ENCODE results near the gene ACAD8. TPM values are rescaled to one million over a fixed set of nuclear protein-coding genes. Genes with fewer than 3 reads are reported as not detected.

ACAD8 gene
- total and polyA plus RNA-seq, 10 donors, result 15.7 to 37.5 (median 27.2) TPM

DNA sequence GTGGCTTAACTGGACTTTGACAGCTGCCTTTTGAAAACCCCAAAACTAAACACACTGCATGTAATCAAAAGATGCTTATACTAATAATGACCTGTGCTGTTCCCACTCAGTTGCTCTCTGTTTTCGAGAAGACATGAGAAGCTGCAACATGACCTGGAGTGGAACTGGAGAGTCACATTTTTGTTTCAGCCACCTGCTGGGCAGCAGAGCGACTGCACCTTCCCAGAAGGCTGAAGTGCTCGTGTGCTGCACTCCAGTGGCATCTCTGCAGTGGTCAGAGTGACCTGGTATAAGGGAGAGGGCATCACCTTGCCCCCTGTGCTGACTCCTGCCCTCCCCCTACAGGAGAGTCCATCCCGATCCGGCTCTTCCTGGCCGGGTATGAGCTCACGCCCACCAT is 8.8 kb upstream of the ACAD8 start:
- intact Hi-C loops (cut with DNase I; ENCODE audit: low total_unique reads), result no loop called here
- WGBS, 5 donors, result 68 to 76% (median 70%) methylated on average over 7 of the region's 7 CpGs
- Histone ChIP-seq H3K4me3 (no peak overlapping the region), H3K27ac (no peak overlapping the region), H3K9me3 (no peaks in the 10 kb centered on the region), H3K27me3 (replicated peaks in 1 of 7) (no peaks in the 10 kb centered on the region), H3K4me1 (peaks cover 0 to 6% (median 0%) of the 10 kb centered on the region in 6 donors), H3K36me3 (peaks cover 2 to 100% (median 81%) of the 10 kb centered on the region in 6 donors)
- DNase-seq, result no peak
- TF ChIP-seq POLR2A (IDR thresholded peaks at IDR 0.05), result no peak
- TF ChIP-seq, protein P1, sequence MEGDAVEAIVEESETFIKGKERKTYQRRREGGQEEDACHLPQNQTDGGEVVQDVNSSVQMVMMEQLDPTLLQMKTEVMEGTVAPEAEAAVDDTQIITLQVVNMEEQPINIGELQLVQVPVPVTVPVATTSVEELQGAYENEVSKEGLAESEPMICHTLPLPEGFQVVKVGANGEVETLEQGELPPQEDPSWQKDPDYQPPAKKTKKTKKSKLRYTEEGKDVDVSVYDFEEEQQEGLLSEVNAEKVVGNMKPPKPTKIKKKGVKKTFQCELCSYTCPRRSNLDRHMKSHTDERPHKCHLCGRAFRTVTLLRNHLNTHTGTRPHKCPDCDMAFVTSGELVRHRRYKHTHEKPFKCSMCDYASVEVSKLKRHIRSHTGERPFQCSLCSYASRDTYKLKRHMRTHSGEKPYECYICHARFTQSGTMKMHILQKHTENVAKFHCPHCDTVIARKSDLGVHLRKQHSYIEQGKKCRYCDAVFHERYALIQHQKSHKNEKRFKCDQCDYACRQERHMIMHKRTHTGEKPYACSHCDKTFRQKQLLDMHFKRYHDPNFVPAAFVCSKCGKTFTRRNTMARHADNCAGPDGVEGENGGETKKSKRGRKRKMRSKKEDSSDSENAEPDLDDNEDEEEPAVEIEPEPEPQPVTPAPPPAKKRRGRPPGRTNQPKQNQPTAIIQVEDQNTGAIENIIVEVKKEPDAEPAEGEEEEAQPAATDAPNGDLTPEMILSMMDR (IDR thresholded peaks at IDR 0.05 in 8 of 11, conservative IDR thresholded peaks at IDR 0.05 in 3 of 11), result peak in 10 of 11 experiments; percentile 22 to 70 (median 43)

DNA sequence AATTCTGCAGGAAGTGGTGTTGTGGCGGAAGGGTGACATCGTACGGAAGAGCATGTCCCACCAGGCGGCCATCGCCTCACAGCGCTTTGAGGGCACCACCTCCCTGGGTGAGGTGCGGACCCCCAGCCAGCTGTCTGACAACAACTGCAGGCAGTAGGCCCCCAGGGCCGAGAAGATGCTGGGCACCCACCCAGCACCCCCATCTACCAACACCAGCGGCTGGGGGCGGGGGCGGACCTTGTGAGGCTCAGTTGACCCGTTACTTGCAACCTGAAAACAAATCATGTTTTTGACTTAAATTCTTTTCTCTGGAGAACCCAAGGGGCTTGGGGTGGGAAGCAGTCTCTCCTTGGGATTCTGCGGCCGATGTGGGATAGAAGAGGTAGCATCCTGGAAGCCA is 7.9 kb upstream of the ACAD8 start:
- Histone ChIP-seq H3K4me1 (peaks cover 0 to 13% (median under 1%) of the 10 kb centered on the region in 6 donors), H3K36me3 (peaks cover 2 to 100% (median 83%) of the 10 kb centered on the region in 6 donors), H3K27me3 (replicated peaks in 1 of 7) (no peaks in the 10 kb centered on the region), H3K27ac (no peak overlapping the region), H3K4me3 (no peak overlapping the region), H3K9me3 (no peaks in the 10 kb centered on the region)
- TF ChIP-seq, protein P1 (IDR thresholded peaks at IDR 0.05 in 8 of 11, conservative IDR thresholded peaks at IDR 0.05 in 3 of 11), result no peak
- no peak for TF ChIP-seq POLR2A (IDR thresholded peaks at IDR 0.05)
- no peak for TF ChIP-seq POLR2AphosphoS5 (IDR thresholded peaks at IDR 0.05)
- intact Hi-C loops (cut with DNase I; ENCODE audit: low total_unique reads), result no loop called here
- DNase-seq, result no peak
- 89 to 96% (median 94%) methylated on average over 11 to 14 of the region's 14 CpGs for WGBS, 5 donors

DNA sequence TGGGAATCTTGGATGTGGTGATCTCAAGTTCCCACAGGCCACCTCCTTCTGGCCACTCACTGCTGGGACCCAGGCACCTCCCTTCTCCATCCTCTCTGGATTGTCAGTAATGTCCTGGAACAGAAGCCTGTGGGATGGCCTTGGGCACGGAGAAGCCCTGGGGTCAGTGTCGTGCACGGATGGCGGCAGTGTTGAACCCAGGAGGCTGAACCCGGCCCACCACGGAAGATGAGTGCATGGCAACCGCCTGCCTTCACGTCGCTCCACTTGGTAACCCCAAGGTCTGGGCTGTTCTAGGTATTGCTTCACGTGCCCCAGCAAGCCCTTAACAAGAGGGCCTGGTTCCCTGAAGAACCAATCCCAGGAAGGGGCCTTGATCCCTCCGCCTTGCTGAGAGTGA is 7.3 kb upstream of the ACAD8 start:
- peaks cover 0 to 20% (median 3%) of the 10 kb centered on the region in 6 donors for H3K4me1 ChIP-seq
- intact Hi-C loops (cut with DNase I; ENCODE audit: low total_unique reads), result no loop called here
- no peaks in the 10 kb centered on the region for H3K27me3 ChIP-seq (replicated peaks in 1 of 7)
- no peaks in the 10 kb centered on the region for H3K9me3 ChIP-seq
- DNase-seq, result no peak
- TF ChIP-seq, protein P1 (IDR thresholded peaks at IDR 0.05 in 8 of 11, conservative IDR thresholded peaks at IDR 0.05 in 3 of 11), result no peak
- TF ChIP-seq POLR2AphosphoS5 (IDR thresholded peaks at IDR 0.05), result peak in 1 of 3 donors; percentile 52
- WGBS, 5 donors, result 87 to 96% (median 91%) methylated on average over 11 of the region's 11 CpGs
- H3K27ac ChIP-seq, result no peak overlapping the region
- H3K4me3 ChIP-seq, result no peak overlapping the region
- H3K36me3 ChIP-seq, result peaks cover 2 to 100% (median 86%) of the 10 kb centered on the region in 6 donors

DNA sequence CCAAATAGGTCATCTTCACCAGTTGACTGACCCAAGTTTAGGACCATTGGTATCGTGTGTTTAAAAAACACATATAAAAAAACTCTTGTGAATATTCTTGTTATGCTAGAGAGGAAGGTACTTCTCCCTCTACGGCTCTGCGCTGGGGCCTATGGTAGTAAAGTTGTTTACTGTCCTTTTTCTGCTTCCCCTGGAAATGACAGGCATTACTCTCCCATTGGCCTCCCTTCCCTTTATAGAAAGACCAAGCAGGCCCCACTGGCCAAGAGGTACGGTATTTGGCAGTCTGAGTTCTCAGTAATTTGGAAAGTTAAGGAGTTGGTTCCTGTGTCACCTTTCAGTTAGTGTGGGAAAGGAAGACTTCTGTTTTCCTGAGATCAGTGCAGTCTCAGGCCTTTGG is 6.7 kb upstream of the ACAD8 start:
- no peaks in the 10 kb centered on the region for H3K27me3 ChIP-seq (replicated peaks in 1 of 7)
- H3K27ac ChIP-seq, result no peak overlapping the region
- peaks cover 2 to 96% (median 83%) of the 10 kb centered on the region in 6 donors for H3K36me3 ChIP-seq
- no peak for DNase-seq
- H3K9me3 ChIP-seq, result no peaks in the 10 kb centered on the region
- WGBS, 5 donors, result 84 to 95% (median 88%) methylated on average over 4 of the region's 4 CpGs
- peaks cover 0 to 26% (median 7%) of the 10 kb centered on the region in 6 donors for H3K4me1 ChIP-seq
- intact Hi-C loops (cut with DNase I; ENCODE audit: low total_unique reads), result no loop called here
- TF ChIP-seq POLR2A (IDR thresholded peaks at IDR 0.05) (no peak), POLR2AphosphoS5 (IDR thresholded peaks at IDR 0.05) (no peak)
- TF ChIP-seq, protein P1 (IDR thresholded peaks at IDR 0.05 in 8 of 11, conservative IDR thresholded peaks at IDR 0.05 in 3 of 11), result no peak
- H3K4me3 ChIP-seq, result no peak overlapping the region

Data from spleen (tissue), 11 donors.